Liver (tissue), 9 donors: Measurements from ENCODE around the gene LRRFIP2. TPM values are rescaled to one million over a fixed set of nuclear protein-coding genes. Genes with fewer than 3 reads are reported as not detected.

Source experiments
- DNase-seq: peaks from one replicate; pipeline ENCODE4 v3.0.0-alpha.2; 2017; ENCODE audit warnings: low spot score
- H3K27ac ChIP-seq, 2 donors: one replicate each; pipeline ENCODE4 v1.7.0; 2013; ENCODE audit warnings: inconsistent platforms in 2 of 2, low read length in 2 of 2, control low read depth in 1 of 2, low read depth in 1 of 2, mild to moderate bottlenecking in 1 of 2
- H3K27me3 ChIP-seq, 4 donors: one replicate each; pipeline versions ENCODE4 v1.6.1 to v1.7.0; 2013; ENCODE audit warnings: low read length in 3 of 4, inconsistent platforms in 1 of 4, mild to moderate bottlenecking in 1 of 4, moderate library complexity in 1 of 4; ENCODE audit not compliant: control insufficient read depth in 4 of 4, insufficient read depth in 4 of 4
- H3K36me3 ChIP-seq, 4 donors: one replicate each; pipeline versions ENCODE4 v1.6.1 to v1.7.0; 2013; ENCODE audit warnings: low read length in 3 of 4, mild to moderate bottlenecking in 3 of 4, low read depth in 1 of 4, moderate library complexity in 1 of 4; ENCODE audit not compliant: control insufficient read depth in 4 of 4, insufficient read depth in 3 of 4
- H3K4me1 ChIP-seq, 4 donors: one replicate each; pipeline versions ENCODE4 v1.6.1 to v1.7.0; 2013; ENCODE audit warnings: low read length in 3 of 4, mild to moderate bottlenecking in 3 of 4, moderate library complexity in 1 of 4; ENCODE audit not compliant: control insufficient read depth in 4 of 4, insufficient read depth in 4 of 4
- H3K4me3 ChIP-seq, 3 donors: one replicate each; pipeline versions ENCODE4 v1.6.1 to v1.7.0; 2013; ENCODE audit warnings: low read length in 3 of 3, control low read depth in 1 of 3, low read depth in 1 of 3, mild to moderate bottlenecking in 1 of 3
- H3K9ac ChIP-seq, 2 donors: one replicate each; pipeline ENCODE4 v1.7.0; 2013; ENCODE audit warnings: low read length in 2 of 2, mild to moderate bottlenecking in 2 of 2, moderate library complexity in 2 of 2, control low read depth in 1 of 2, low read depth in 1 of 2
- H3K9me3 ChIP-seq, 4 donors: one replicate each; pipeline versions ENCODE4 v1.6.1 to v1.7.0; 2013; ENCODE audit warnings: low read length in 3 of 4; ENCODE audit not compliant: control insufficient read depth in 4 of 4
- ATF3 ChIP-seq: IDR thresholded peaks from 2 replicates; pipeline ENCODE4 v1.6.1; 2016; ENCODE audit warnings: antibody characterized with exemption
- CTCF ChIP-seq: fragments of 150-350 bp; IDR thresholded peaks from 2 replicates; pipeline ENCODE4 v1.5.1; 2017; ENCODE audit warnings: improper control_type of control experiment, low read depth, low read length; ENCODE audit not compliant: missing input control
- EGR1 ChIP-seq, 2 donors: IDR thresholded peaks; 2 replicates each; pipeline ENCODE4 v1.6.1; 2016 to 2018; ENCODE audit warnings: antibody characterized with exemption in 2 of 2, low read depth in 2 of 2
- FOXA1 ChIP-seq: IDR thresholded peaks from 2 replicates; pipeline ENCODE4 v1.6.1; 2016; ENCODE audit warnings: antibody characterized with exemption
- FOXA2 ChIP-seq: IDR thresholded peaks from 2 replicates; pipeline ENCODE4 v1.6.1; 2016; ENCODE audit warnings: antibody characterized with exemption
- GABPA ChIP-seq, 2 donors: IDR thresholded peaks in 1 of 2; conservative IDR thresholded peaks in 1 of 2; 2 replicates each; pipeline ENCODE4 v1.6.1; 2016; ENCODE audit warnings: antibody characterized with exemption in 2 of 2, mild to moderate bottlenecking in 1 of 2, moderate library complexity in 1 of 2
- HNF4A ChIP-seq, 2 donors: conservative IDR thresholded peaks; 2 replicates each; pipeline ENCODE4 v1.6.1; 2016; ENCODE audit warnings: antibody characterized with exemption in 2 of 2, mild to moderate bottlenecking in 2 of 2
- HNF4G ChIP-seq: IDR thresholded peaks from 2 replicates; pipeline ENCODE4 v1.6.1; 2016; ENCODE audit warnings: antibody characterized with exemption
- JUND ChIP-seq, 2 donors: IDR thresholded peaks; 2 replicates each; pipeline ENCODE4 v1.6.1; 2016; ENCODE audit warnings: antibody characterized with exemption in 2 of 2
- MAX ChIP-seq: IDR thresholded peaks from 2 replicates; pipeline ENCODE4 v1.6.1; 2016; ENCODE audit warnings: antibody characterized with exemption
- NR2F2 ChIP-seq: IDR thresholded peaks from 2 replicates; pipeline ENCODE4 v1.6.1; 2016; ENCODE audit warnings: antibody characterized with exemption
- RAD21 ChIP-seq, 2 donors: IDR thresholded peaks; 2 replicates each; pipeline ENCODE4 v1.6.1; 2016; ENCODE audit warnings: antibody characterized with exemption in 2 of 2, mild to moderate bottlenecking in 2 of 2
- REST ChIP-seq: IDR thresholded peaks from 2 replicates; pipeline ENCODE4 v1.6.1; 2016; ENCODE audit warnings: antibody characterized with exemption, mild to moderate bottlenecking
- RXRA ChIP-seq, 2 donors: IDR thresholded peaks; 2 replicates each; pipeline ENCODE4 v1.6.1; 2017 to 2018; ENCODE audit warnings: antibody characterized with exemption in 2 of 2, mild to moderate bottlenecking in 1 of 2
- SP1 ChIP-seq: IDR thresholded peaks from 2 replicates; pipeline ENCODE4 v1.6.1; 2018; ENCODE audit warnings: antibody characterized with exemption, mild to moderate bottlenecking
- TAF1 ChIP-seq: conservative IDR thresholded peaks from 2 replicates; pipeline ENCODE4 v1.6.1; 2016; ENCODE audit warnings: antibody characterized with exemption, mild to moderate bottlenecking
- YY1 ChIP-seq: IDR thresholded peaks from 2 replicates; pipeline ENCODE4 v1.6.1; 2016; ENCODE audit warnings: antibody characterized with exemption, mild to moderate bottlenecking
- ZBTB33 ChIP-seq: IDR thresholded peaks from 2 replicates; pipeline ENCODE4 v1.6.1; 2016; ENCODE audit warnings: antibody characterized with exemption
- WGBS: extraction: QIAGEN DNeasy Blood & Tissue Kit; methylation state at CpG from one replicate; pipeline ENCODE4 v1.1.7; 2013; 5-methylcytosine and 5-hydroxymethylcytosine counted together
- polyA plus RNA-seq, 2 donors: library from polyadenylated mRNA; stranded (reverse) in 1 of 2; unstranded in 1 of 2; fragments of 200-250 nt in 1 of 2; fragments of >200 nt in 1 of 2; fragmentation: Nextera tagmentation in 1 of 2; extraction: Ambion mirVana in 1 of 2; gene quantifications; one replicate each; pipeline versions ENCODE4 v1.2.1 to v1.2.3, GENCODE V29; 2013 to 2015
- total RNA-seq, 2 donors: library from RNA; depleted of rRNA; stranded (reverse); fragments of >200 nt; gene quantifications; one replicate each; pipeline ENCODE4 v1.2.3, GENCODE V29; 2014
- donor health status: healthy.
- donor health status: healthy.
- donor health status: healthy.
- donor health status: healthy.
- donor health status: healthy.

LRRFIP2 gene
- total and polyA plus RNA-seq, 4 donors: 22.6 to 56.9 (median 39.8) TPM

GRCh38 chr3:37183976-37184375 is 9.6 kb upstream of the LRRFIP2 start:
- H3K27ac ChIP-seq: no peak overlapping the region
- H3K36me3 ChIP-seq: no peaks in the 10 kb centered on the region
- no peak overlapping the region for H3K4me3 ChIP-seq
- H3K9ac ChIP-seq: no peak overlapping the region
- H3K9me3 ChIP-seq: no peaks in the 10 kb centered on the region
- no peaks in the 10 kb centered on the region for H3K4me1 ChIP-seq
- no peaks in the 10 kb centered on the region for H3K27me3 ChIP-seq
- no peak for DNase-seq
- WGBS: 90% methylated on average over 5 of the region's 5 CpGs
- TF ChIP-seq CTCF: no peak
- TF ChIP-seq YY1: no peak
- TF ChIP-seq EGR1 (IDR thresholded peaks at IDR 0.05; ENCODE audit: low read depth in 2 of 2): no peak
- TF ChIP-seq ZBTB33: no peak
- TF ChIP-seq RAD21 (IDR thresholded peaks at IDR 0.05): no peak
- TF ChIP-seq NR2F2: no peak
- no peak for TF ChIP-seq RXRA (IDR thresholded peaks at IDR 0.05)
- no peak for TF ChIP-seq REST
- no peak for TF ChIP-seq ATF3
- no peak for TF ChIP-seq TAF1
- no peak for TF ChIP-seq HNF4G
- TF ChIP-seq GABPA (IDR thresholded peaks at IDR 0.05 in 1 of 2, conservative IDR thresholded peaks at IDR 0.05 in 1 of 2): no peak
- TF ChIP-seq JUND (IDR thresholded peaks at IDR 0.05): no peak
- TF ChIP-seq HNF4A (conservative IDR thresholded peaks at IDR 0.05): no peak
- no peak for TF ChIP-seq FOXA2
- TF ChIP-seq MAX: no peak
- no peak for TF ChIP-seq SP1
- TF ChIP-seq FOXA1: no peak
